ENCODE data around the gene FOXO3.

GRCh38 chr6:108654465-108655106 is 93.9 kb downstream of the FOXO3 start:
- no peak for TF ChIP-seq CTCF (optimal IDR thresholded peaks at IDR 0.05 in 1 of 3, IDR thresholded peaks at IDR 0.05 in 1 of 3, conservative IDR thresholded peaks at IDR 0.05 in 1 of 3; ENCODE audit: extremely low read depth in 1 of 3, insufficient read depth in 2 of 3, low read length in 3 of 3)
- TF ChIP-seq EZH2 (IDR thresholded peaks at IDR 0.05; ENCODE audit: low read length), result no peak
